HepG2 (cell line): ENCODE data around the gene RAB3C.

ENCODE experiments used
- MAFK ChIP-seq, 2 experiments: IDR thresholded peaks in 1 of 2; conservative IDR thresholded peaks in 1 of 2; 2 replicates each; pipeline ENCODE4 v1.6.1; 2011; ENCODE audit warnings: improper control_type of control experiment in 2 of 2, low read length in 2 of 2
- NCOA2 ChIP-seq: sonication (generic); formaldehyde crosslinking; IDR thresholded peaks from 2 replicates; pipeline ENCODE4 v1.8.0; 2022; ENCODE audit warnings: inconsistent platforms
- NRL ChIP-seq: sonication (generic); formaldehyde crosslinking; IDR thresholded peaks from 2 replicates; pipeline ENCODE4 v1.5.0; 2020; ENCODE audit warnings: missing genetic modification reagents, mild to moderate bottlenecking, moderate library complexity, borderline replicate concordance
- YY1 ChIP-seq: IDR thresholded peaks from 2 replicates; pipeline ENCODE4 v1.6.1; 2011; ENCODE audit warnings: low read length, low read depth, moderate library complexity, mild to moderate bottlenecking; ENCODE audit not compliant: insufficient read depth, insufficient replicate concordance
- ZNF629 ChIP-seq: sonication (generic); formaldehyde crosslinking; conservative IDR thresholded peaks from 2 replicates; pipeline ENCODE4 v1.5.0; 2020; ENCODE audit warnings: missing genetic modification reagents
- TF ChIP-seq, protein P1 (sequence below): sonication (generic); formaldehyde crosslinking; IDR thresholded peaks from 2 replicates; pipeline ENCODE4 v1.4.0; 2020; ENCODE audit warnings: missing genetic modification reagents

- TF ChIP-seq, protein P1, sequence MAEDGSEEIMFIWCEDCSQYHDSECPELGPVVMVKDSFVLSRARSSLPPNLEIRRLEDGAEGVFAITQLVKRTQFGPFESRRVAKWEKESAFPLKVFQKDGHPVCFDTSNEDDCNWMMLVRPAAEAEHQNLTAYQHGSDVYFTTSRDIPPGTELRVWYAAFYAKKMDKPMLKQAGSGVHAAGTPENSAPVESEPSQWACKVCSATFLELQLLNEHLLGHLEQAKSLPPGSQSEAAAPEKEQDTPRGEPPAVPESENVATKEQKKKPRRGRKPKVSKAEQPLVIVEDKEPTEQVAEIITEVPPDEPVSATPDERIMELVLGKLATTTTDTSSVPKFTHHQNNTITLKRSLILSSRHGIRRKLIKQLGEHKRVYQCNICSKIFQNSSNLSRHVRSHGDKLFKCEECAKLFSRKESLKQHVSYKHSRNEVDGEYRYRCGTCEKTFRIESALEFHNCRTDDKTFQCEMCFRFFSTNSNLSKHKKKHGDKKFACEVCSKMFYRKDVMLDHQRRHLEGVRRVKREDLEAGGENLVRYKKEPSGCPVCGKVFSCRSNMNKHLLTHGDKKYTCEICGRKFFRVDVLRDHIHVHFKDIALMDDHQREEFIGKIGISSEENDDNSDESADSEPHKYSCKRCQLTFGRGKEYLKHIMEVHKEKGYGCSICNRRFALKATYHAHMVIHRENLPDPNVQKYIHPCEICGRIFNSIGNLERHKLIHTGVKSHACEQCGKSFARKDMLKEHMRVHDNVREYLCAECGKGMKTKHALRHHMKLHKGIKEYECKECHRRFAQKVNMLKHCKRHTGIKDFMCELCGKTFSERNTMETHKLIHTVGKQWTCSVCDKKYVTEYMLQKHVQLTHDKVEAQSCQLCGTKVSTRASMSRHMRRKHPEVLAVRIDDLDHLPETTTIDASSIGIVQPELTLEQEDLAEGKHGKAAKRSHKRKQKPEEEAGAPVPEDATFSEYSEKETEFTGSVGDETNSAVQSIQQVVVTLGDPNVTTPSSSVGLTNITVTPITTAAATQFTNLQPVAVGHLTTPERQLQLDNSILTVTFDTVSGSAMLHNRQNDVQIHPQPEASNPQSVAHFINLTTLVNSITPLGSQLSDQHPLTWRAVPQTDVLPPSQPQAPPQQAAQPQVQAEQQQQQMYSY, result no peak
- TF ChIP-seq NCOA2 (CRISPR knock-in tag) (no peak), ZNF629 (CRISPR knock-in tag) (no peak), MAFK (conservative IDR thresholded peaks at IDR 0.05 in 1 of 2, IDR thresholded peaks at IDR 0.05 in 1 of 2; ENCODE audit: low read length in 2 of 2) (no peak; a peak in 1 of 4 replicates), YY1 (no peak), NRL (CRISPR knock-in tag) (no peak)
Observed at GRCh38 chr5:58891086-58891970, 308.5 kb downstream of the RAB3C start.
